HG02763 (cell line): ENCODE data around the gene NFX1.
"Not testable (repeated sequence)": the region's sequence is repeated elsewhere in the genome, so short reads cannot be mapped to it uniquely, and the experiment has no call there.

Experiments
- ATAC-seq: cut with Tn5 transposase; IDR thresholded peaks from one replicate; pipeline ENCODE4 v1.9.1; 2021; ENCODE audit warnings: mild to moderate bottlenecking, moderate library complexity; ENCODE audit not compliant: unreplicated experiment

The NFX1 gene

GRCh38 chr9:33385979-33386640 is 95.8 kb downstream of the NFX1 start:
- ATAC-seq: not testable (repeated sequence)

- not testable (repeated sequence) for ATAC-seq
These were observed 96.3 kb downstream of the NFX1 start for GRCh38 chr9:33386641-33386996.

GRCh38 chr9:33386998-33387397 is 96.7 kb downstream of the NFX1 start:
- not testable (repeated sequence) for ATAC-seq

- no peak for ATAC-seq
These were observed 98.0 kb downstream of the NFX1 start for GRCh38 chr9:33388110-33388994.

- ATAC-seq: not testable (repeated sequence)
These were observed 100.9 kb downstream of the NFX1 start for GRCh38 chr9:33391111-33391771.

GRCh38 chr9:33392591-33393021 is 102.3 kb downstream of the NFX1 start:
- ATAC-seq: not testable (repeated sequence)

GRCh38 chr9:33393581-33393980 is 103.3 kb downstream of the NFX1 start:
- no peak for ATAC-seq

- ATAC-seq: not testable (repeated sequence)
These were observed 103.7 kb downstream of the NFX1 start for GRCh38 chr9:33393986-33394385.

GRCh38 chr9:33395159-33395879 is 105.0 kb downstream of the NFX1 start:
- not testable (repeated sequence) for ATAC-seq

GRCh38 chr9:33397801-33398200 is 107.5 kb downstream of the NFX1 start:
- not testable (repeated sequence) for ATAC-seq

GRCh38 chr9:33399047-33399446 is 108.7 kb downstream of the NFX1 start:
- ATAC-seq: not testable (repeated sequence)

GRCh38 chr9:33401809-33402208 is 111.5 kb downstream of the NFX1 start:
- ATAC-seq: not testable (repeated sequence)

- not testable (repeated sequence) for ATAC-seq
These were observed 112.1 kb downstream of the NFX1 start, which contains the start of gene AQP7 for GRCh38 chr9:33402371-33402770. Gene AQP7, minus strand, starts transcription at chr9:33402568. Its CDS starts 1,306 bp downstream, at chr9:33401262.

- ATAC-seq: no peak
These were observed 113.8 kb downstream of the NFX1 start for GRCh38 chr9:33403941-33404787.

GRCh38 chr9:33404788-33405362 is 114.6 kb downstream of the NFX1 start:
- ATAC-seq: no peak

- ATAC-seq: no peak
These were observed 116.7 kb downstream of the NFX1 start for GRCh38 chr9:33407061-33407460.

- no peak for ATAC-seq
These were observed 117.8 kb downstream of the NFX1 start for GRCh38 chr9:33408087-33408486.

GRCh38 chr9:33414268-33414667 is 124.0 kb downstream of the NFX1 start:
- no peak for ATAC-seq

GRCh38 chr9:33414889-33415500 is 124.7 kb downstream of the NFX1 start:
- no peak for ATAC-seq
